ENCODE data around the gene KIAA2012. TPM values are rescaled to one million over a fixed set of nuclear protein-coding genes. Genes with fewer than 3 reads are reported as not detected.

The KIAA2012 gene
- total RNA-seq, 2 donors from 2014 or later, result 0.74 TPM; not detected in 1

GRCh38 chr2:202120828-202121227, 47.8 kb downstream of the KIAA2012 start:
- no peak for TF ChIP-seq POLR2AphosphoS5 (IDR thresholded peaks at IDR 0.05)
- TF ChIP-seq CTCF (IDR thresholded peaks at IDR 0.05), result no peak
- TF ChIP-seq POLR2A (IDR thresholded peaks at IDR 0.05), result no peak
- H3K9me3 ChIP-seq, result no peaks in the 10 kb centered on the region
- no peaks in the 10 kb centered on the region for H3K4me1 ChIP-seq (replicated peaks)
- DNase-seq (ENCODE audit: low spot score), result no peak
- WGBS, result 93% methylated on average over 3 of the region's 3 CpGs
- intact Hi-C loops (cut with DNase I), result no loop called here
- no peaks in the 10 kb centered on the region for H3K27me3 ChIP-seq (replicated peaks; ENCODE audit: insufficient read depth)
- H3K27ac ChIP-seq, result no peak overlapping the region
- H3K36me3 ChIP-seq, result no peaks in the 10 kb centered on the region
- no peak overlapping the region for H3K4me3 ChIP-seq

- Histone ChIP-seq H3K9me3 (no peaks in the 10 kb centered on the region), H3K27ac (no peak overlapping the region), H3K36me3 (no peaks in the 10 kb centered on the region), H3K27me3 (replicated peaks; ENCODE audit: insufficient read depth) (no peaks in the 10 kb centered on the region), H3K4me3 (no peak overlapping the region), H3K4me1 (replicated peaks) (no peaks in the 10 kb centered on the region)
- DNase-seq (ENCODE audit: low spot score), result no peak
- TF ChIP-seq POLR2AphosphoS5 (IDR thresholded peaks at IDR 0.05) (no peak), POLR2A (IDR thresholded peaks at IDR 0.05) (no peak), CTCF (IDR thresholded peaks at IDR 0.05) (no peak)
- intact Hi-C loops (cut with DNase I), result no loop called here
- 73% methylated on average over 9 of the region's 9 CpGs for WGBS
Measured at GRCh38 chr2:202121532-202122162, 48.6 kb downstream of the KIAA2012 start.

GRCh38 chr2:202122163-202122540, 49.1 kb downstream of the KIAA2012 start:
- intact Hi-C loops (cut with DNase I), result no loop called here
- Histone ChIP-seq H3K27ac (no peak overlapping the region), H3K36me3 (no peaks in the 10 kb centered on the region), H3K9me3 (no peaks in the 10 kb centered on the region), H3K4me3 (no peak overlapping the region), H3K4me1 (replicated peaks) (no peaks in the 10 kb centered on the region), H3K27me3 (replicated peaks; ENCODE audit: insufficient read depth) (no peaks in the 10 kb centered on the region)
- no peak for DNase-seq (ENCODE audit: low spot score)
- WGBS, result 93% methylated on average over 4 of the region's 4 CpGs
- TF ChIP-seq POLR2AphosphoS5 (IDR thresholded peaks at IDR 0.05), result no peak
- no peak for TF ChIP-seq POLR2A (IDR thresholded peaks at IDR 0.05)
- no peak for TF ChIP-seq CTCF (IDR thresholded peaks at IDR 0.05)

GRCh38 chr2:202122980-202123720, 50.1 kb downstream of the KIAA2012 start:
- Histone ChIP-seq H3K4me3 (no peak overlapping the region), H3K27ac (no peak overlapping the region), H3K4me1 (replicated peaks) (no peaks in the 10 kb centered on the region), H3K27me3 (replicated peaks; ENCODE audit: insufficient read depth) (no peaks in the 10 kb centered on the region), H3K36me3 (no peaks in the 10 kb centered on the region), H3K9me3 (no peaks in the 10 kb centered on the region)
- 75% methylated on average over 19 of the region's 19 CpGs for WGBS
- no peak for DNase-seq (ENCODE audit: low spot score)
- intact Hi-C loops (cut with DNase I), result no loop called here
- TF ChIP-seq POLR2AphosphoS5 (IDR thresholded peaks at IDR 0.05) (no peak), CTCF (IDR thresholded peaks at IDR 0.05) (no peak), POLR2A (IDR thresholded peaks at IDR 0.05) (no peak)

- Histone ChIP-seq H3K27ac (no peak overlapping the region), H3K4me1 (replicated peaks) (no peaks in the 10 kb centered on the region), H3K9me3 (no peaks in the 10 kb centered on the region), H3K27me3 (replicated peaks; ENCODE audit: insufficient read depth) (no peaks in the 10 kb centered on the region), H3K4me3 (no peak overlapping the region), H3K36me3 (no peaks in the 10 kb centered on the region)
- 76% methylated on average over 2 of the region's 2 CpGs for WGBS
- no peak for DNase-seq (ENCODE audit: low spot score)
- TF ChIP-seq POLR2AphosphoS5 (IDR thresholded peaks at IDR 0.05) (no peak), CTCF (IDR thresholded peaks at IDR 0.05) (no peak), POLR2A (IDR thresholded peaks at IDR 0.05) (no peak)
- intact Hi-C loops (cut with DNase I), result no loop called here
Measured at GRCh38 chr2:202124286-202124685, 51.2 kb downstream of the KIAA2012 start.

All from prostate gland (tissue), 2 donors.